Measurements from ENCODE around the gene LCE3C.
"Not testable (repeated sequence)": the region's sequence is repeated elsewhere in the genome, so short reads cannot be mapped to it uniquely, and the experiment has no call there.

Gene LCE3C

GRCh38 chr1:152599934-152600333 is at the start of gene LCE3C:
LCE3C (plus strand) TSS chr1:152600234; CDS start chr1:152600732, 498 bp downstream.
- no peak for DNase-seq

GRCh38 chr1:152565115-152565514 is 34.9 kb upstream of the LCE3C start:
- no peak for DNase-seq

- no peak for DNase-seq
Measured at GRCh38 chr1:152565535-152566215, 34.4 kb upstream of the LCE3C start.

- no peak for DNase-seq
Measured at GRCh38 chr1:152566681-152567080, 33.4 kb upstream of the LCE3C start, which contains the start of gene LCE3E. LCE3E (minus strand) TSS chr1:152566780; CDS start chr1:152566208, 572 bp downstream.

GRCh38 chr1:152577168-152577567 is 22.9 kb upstream of the LCE3C start:
- no peak for DNase-seq

GRCh38 chr1:152579526-152579925 is 20.5 kb upstream of the LCE3C start:
- not testable (repeated sequence) for DNase-seq

GRCh38 chr1:152580433-152580832 is 19.6 kb upstream of the LCE3C start, which contains the start of gene LCE3D:
LCE3D (minus strand) TSS chr1:152580516; CDS start chr1:152579936, 580 bp downstream.
- DNase-seq, result no peak

- no peak for DNase-seq
Measured at GRCh38 chr1:152582647-152583046, 17.4 kb upstream of the LCE3C start.

- no peak for DNase-seq
Measured at GRCh38 chr1:152585586-152585985, 14.4 kb upstream of the LCE3C start.

GRCh38 chr1:152596986-152597385 is 3.0 kb upstream of the LCE3C start:
- DNase-seq, result no peak

- no peak for DNase-seq
Measured at GRCh38 chr1:152613511-152613910, 13.5 kb downstream of the LCE3C start, which contains the start of gene LCE3B. LCE3B (plus strand) TSS chr1:152613811; CDS start chr1:152613811, 0 bp downstream.

- DNase-seq, result no peak
Measured at GRCh38 chr1:152621993-152622392, 22.0 kb downstream of the LCE3C start.

- DNase-seq, result no peak
Measured at GRCh38 chr1:152622803-152623202, 22.8 kb downstream of the LCE3C start, which contains the start of gene LCE3A. LCE3A (minus strand) TSS chr1:152623103; CDS start chr1:152623103, 0 bp downstream.

- DNase-seq, result no peak
Measured at GRCh38 chr1:152623203-152623844, 23.3 kb downstream of the LCE3C start.

GRCh38 chr1:152626744-152627143 is 26.7 kb downstream of the LCE3C start:
- no peak for DNase-seq

GRCh38 chr1:152630596-152630995 is 30.6 kb downstream of the LCE3C start:
- DNase-seq, result no peak

GRCh38 chr1:152640351-152640750 is 40.3 kb downstream of the LCE3C start:
- DNase-seq, result no peak

GRCh38 chr1:152643945-152644344 is 43.9 kb downstream of the LCE3C start:
- no peak for DNase-seq

- DNase-seq, result no peak
Measured at GRCh38 chr1:152645146-152645545, 45.1 kb downstream of the LCE3C start.

- DNase-seq, result no peak
Measured at GRCh38 chr1:152646656-152647055, 46.6 kb downstream of the LCE3C start.
